BLaER1 (cell line): ENCODE measurements around the gene ADAM8.
A peak's percentile ranks its signal among the peaks of the same experiment; 100 is the strongest.

Experiments
- H3K27ac ChIP-seq: shearing (Covaris generic); formaldehyde crosslinking; 2 replicates; pipeline ENCODE4 v1.8.1; 2022
- H3K27me3 ChIP-seq: shearing (Covaris generic); formaldehyde crosslinking; 2 replicates; pipeline ENCODE4 v1.8.1; 2022
- H3K36me3 ChIP-seq: shearing (Covaris generic); formaldehyde crosslinking; 2 replicates; pipeline ENCODE4 v1.8.1; 2022
- H3K4me1 ChIP-seq: shearing (Covaris generic); formaldehyde crosslinking; 2 replicates; pipeline ENCODE4 v1.8.1; 2022
- H3K4me2 ChIP-seq: shearing (Covaris generic); formaldehyde crosslinking; 2 replicates; pipeline ENCODE4 v1.8.1; 2022
- H3K4me3 ChIP-seq: shearing (Covaris generic); formaldehyde crosslinking; 2 replicates; pipeline ENCODE4 v1.8.1; 2022
- H3K9ac ChIP-seq: shearing (Covaris generic); formaldehyde crosslinking; 2 replicates; pipeline ENCODE4 v1.8.1; 2022
- H3K9me3 ChIP-seq: shearing (Covaris generic); formaldehyde crosslinking; 2 replicates; pipeline ENCODE4 v1.8.1; 2022
- H4K20me1 ChIP-seq: shearing (Covaris generic); formaldehyde crosslinking; 2 replicates; pipeline ENCODE4 v1.8.1; 2022
- Cebpa-rat ChIP-seq: shearing (Covaris generic); IDR thresholded peaks from 2 replicates; pipeline ENCODE4 v1.8.1; 2022

The ADAM8 gene

GRCh38 chr10:133252223-133252552 is 24.5 kb downstream of the ADAM8 start:
- Histone ChIP-seq H3K4me2 (no peak overlapping the region), H3K9ac (no peak overlapping the region), H3K4me3 (no peak overlapping the region), H3K27ac (no peak overlapping the region), H3K27me3 (0 out of 2 replicates have a peak, but pooled peaks cover 4% of the 10 kb centered on the region), H4K20me1 (no peaks in the 10 kb centered on the region), H3K9me3 (no peaks in the 10 kb centered on the region), H3K4me1 (peaks cover 41% of the 10 kb centered on the region), H3K36me3 (no peaks in the 10 kb centered on the region)
- TF ChIP-seq Cebpa-rat = no peak

GRCh38 chr10:133251388-133252222 is 25.1 kb downstream of the ADAM8 start:
- Histone ChIP-seq H3K4me2 (no peak overlapping the region; the same call in 1 of the 2 replicates), H3K9me3 (no peaks in the 10 kb centered on the region), H4K20me1 (no peaks in the 10 kb centered on the region), H3K4me1 (peaks cover 41% of the 10 kb centered on the region), H3K27ac (no peak overlapping the region), H3K9ac (no peak overlapping the region), H3K36me3 (no peaks in the 10 kb centered on the region), H3K27me3 (0 out of 2 replicates have a peak, but pooled peaks cover 4% of the 10 kb centered on the region), H3K4me3 (no peak overlapping the region)
- TF ChIP-seq Cebpa-rat = no peak

- Histone ChIP-seq H3K4me2 (no peak overlapping the region), H3K9me3 (no peaks in the 10 kb centered on the region), H4K20me1 (no peaks in the 10 kb centered on the region), H3K9ac (no peak overlapping the region), H3K36me3 (no peaks in the 10 kb centered on the region), H3K4me3 (no peak overlapping the region), H3K4me1 (peaks cover 41% of the 10 kb centered on the region), H3K27ac (no peak overlapping the region), H3K27me3 (0 out of 2 replicates have a peak, but pooled peaks cover 4% of the 10 kb centered on the region)
- TF ChIP-seq Cebpa-rat = no peak
These were observed 26.5 kb downstream of the ADAM8 start for GRCh38 chr10:133249975-133250754.

GRCh38 chr10:133249094-133249780 is 27.4 kb downstream of the ADAM8 start:
- H3K9ac ChIP-seq = no peak overlapping the region
- peaks cover 41% of the 10 kb centered on the region for H3K4me1 ChIP-seq
- TF ChIP-seq Cebpa-rat = no peak
- no peak overlapping the region for H3K4me2 ChIP-seq
- H3K36me3 ChIP-seq = no peaks in the 10 kb centered on the region
- H3K9me3 ChIP-seq = no peaks in the 10 kb centered on the region
- no peaks in the 10 kb centered on the region for H4K20me1 ChIP-seq
- H3K27ac ChIP-seq = no peak overlapping the region
- no peak overlapping the region for H3K4me3 ChIP-seq
- H3K27me3 ChIP-seq = 0 out of 2 replicates have a peak, but pooled peaks cover 4% of the 10 kb centered on the region

GRCh38 chr10:133248334-133248715 is 28.3 kb downstream of the ADAM8 start:
- Histone ChIP-seq H3K9me3 (no peaks in the 10 kb centered on the region), H3K4me1 (peaks cover 46% of the 10 kb centered on the region), H4K20me1 (no peaks in the 10 kb centered on the region), H3K4me3 (no peak overlapping the region), H3K27me3 (peaks cover 10% of the 10 kb centered on the region; the same call in 1 of the 2 replicates), H3K9ac (no peak overlapping the region), H3K27ac (0 out of 2 replicates have a peak overlapping the region, but pooled peaks have one; percentile 6), H3K36me3 (no peaks in the 10 kb centered on the region), H3K4me2 (no peak overlapping the region)
- TF ChIP-seq Cebpa-rat = no peak

- Histone ChIP-seq H3K27me3 (peaks cover 15% of the 10 kb centered on the region; the same call in 1 of the 2 replicates), H4K20me1 (no peaks in the 10 kb centered on the region), H3K4me2 (peak overlapping the region; percentile 96), H3K36me3 (no peaks in the 10 kb centered on the region), H3K27ac (0 out of 2 replicates have a peak overlapping the region, but pooled peaks have one; percentile 6), H3K9me3 (no peaks in the 10 kb centered on the region), H3K9ac (no peak overlapping the region), H3K4me3 (no peak overlapping the region), H3K4me1 (peaks cover 51% of the 10 kb centered on the region)
- no peak for TF ChIP-seq Cebpa-rat
These were observed 28.9 kb downstream of the ADAM8 start for GRCh38 chr10:133247681-133248333.

- Histone ChIP-seq H3K4me1 (peaks cover 67% of the 10 kb centered on the region), H3K4me2 (peak overlapping the region; percentile 96), H3K9me3 (no peaks in the 10 kb centered on the region), H3K27me3 (peaks cover 20% of the 10 kb centered on the region), H3K9ac (no peak overlapping the region), H3K4me3 (peak overlapping the region; percentile 14; the same call in 1 of the 2 replicates), H3K36me3 (no peaks in the 10 kb centered on the region), H3K27ac (no peak overlapping the region), H4K20me1 (no peaks in the 10 kb centered on the region)
- TF ChIP-seq Cebpa-rat = no peak
These were observed 30.4 kb downstream of the ADAM8 start for GRCh38 chr10:133246236-133246626.

- H3K27ac ChIP-seq = no peak overlapping the region
These were observed 31.0 kb downstream of the ADAM8 start for GRCh38 chr10:133245439-133246235.

More at GRCh38 chr10:133245439-133246235, 31.0 kb downstream of the ADAM8 start:
- Histone ChIP-seq H3K4me2 (peak overlapping the region; percentile 96), H3K27me3 (peaks cover 24% of the 10 kb centered on the region), H3K9ac (no peak overlapping the region), H3K36me3 (no peaks in the 10 kb centered on the region), H4K20me1 (no peaks in the 10 kb centered on the region), H3K4me1 (peaks cover 73% of the 10 kb centered on the region), H3K4me3 (peak overlapping the region; percentile 14; the same call in 1 of the 2 replicates), H3K9me3 (no peaks in the 10 kb centered on the region)
- no peak for TF ChIP-seq Cebpa-rat
